Amniotic epithelial cell (primary cell): ENCODE data around the gene VAMP3.

Experiments
- DNase-seq: peaks from one replicate; pipeline ENCODE4 v3.0.0-alpha.2; 2010; ENCODE audit warnings: low read depth

VAMP3 gene

GRCh38 chr1:7813677-7814373 lies 42.7 kb downstream of the VAMP3 start:
- DNase-seq = no peak

GRCh38 chr1:7821282-7821681 lies 50.2 kb downstream of the VAMP3 start:
- no peak for DNase-seq

- DNase-seq = no peak
These were observed 53.6 kb downstream of the VAMP3 start for GRCh38 chr1:7824701-7825100.

- DNase-seq = no peak
These were observed 55.3 kb downstream of the VAMP3 start for GRCh38 chr1:7826363-7826762.

GRCh38 chr1:7827126-7827955 lies 56.2 kb downstream of the VAMP3 start:
- DNase-seq = peak; percentile 33
